Measurements from ENCODE around the gene JAZF1.

DNA sequence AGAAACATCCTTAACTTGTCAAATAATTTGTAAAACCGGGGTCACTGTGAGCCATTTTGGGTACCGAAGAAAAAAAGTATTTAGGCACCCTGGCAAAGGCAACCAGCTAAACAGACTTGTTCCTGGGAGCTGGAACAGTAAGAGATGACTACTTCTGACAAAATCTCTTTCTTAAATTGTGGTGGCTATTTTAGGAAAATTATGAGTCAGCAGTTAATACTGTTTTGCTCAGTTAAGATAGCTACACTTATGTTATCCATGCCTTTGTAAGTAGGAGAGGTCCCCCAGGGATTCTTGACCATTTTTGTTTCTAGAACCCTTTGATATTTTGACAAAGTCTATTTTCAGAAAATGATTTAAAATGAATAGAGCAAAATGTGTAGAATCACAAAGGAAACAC is 372.0 kb downstream of the JAZF1 start:
- no peak for TF ChIP-seq CTCF (IDR thresholded peaks at IDR 0.05)
- TF ChIP-seq POLR2AphosphoS5 (IDR thresholded peaks at IDR 0.05), result no peak

Data from breast epithelium (tissue), 3 donors.